ENCODE results near the gene AP3B2. TPM values are rescaled to one million over a fixed set of nuclear protein-coding genes. Genes with fewer than 3 reads are reported as not detected.

Gene AP3B2
- total and polyA plus RNA-seq, 2 of the 4 experiments (the other 2 are of a cell fraction), result 0.14 TPM; not detected in 1

- no peaks in the 10 kb centered on the region for H3K36me3 ChIP-seq (ENCODE audit: control insufficient read depth, insufficient read depth, low read length)
- no peak overlapping the region for H3K18ac ChIP-seq (ENCODE audit: low read depth, low read length)
- intact Hi-C loops (cut with micrococcal nuclease) (loop anchor here (5.0 kb wide), 1 partner anchor 43 kb away; the partner anchor contains the start of gene AP3B2), dilution Hi-C loops (cut with HindIII; ENCODE audit: low sequenced_read_pairs, unreplicated experiment) (no loop called here), in situ Hi-C loops (cut with MboI; ENCODE audit: low sequenced_read_pairs) (no loop called here)
- H3K23ac ChIP-seq (ENCODE audit: low read depth, low read length), result no peak overlapping the region
- H2AK5ac ChIP-seq (ENCODE audit: low read depth, low read length), result no peak overlapping the region
- H4K20me1 ChIP-seq (ENCODE audit: insufficient read depth, low read length), result no peaks in the 10 kb centered on the region; the same call in 1 of the 2 replicates
- no peak overlapping the region for H3K14ac ChIP-seq (replicated peaks; ENCODE audit: low read depth, low read length)
- H2AFZ ChIP-seq (replicated peaks; ENCODE audit: low read length, poor library complexity), result no peak overlapping the region
- H2BK120ac ChIP-seq (ENCODE audit: low read depth, low read length), result no peak overlapping the region
- no peak overlapping the region for H4K91ac ChIP-seq (ENCODE audit: insufficient read depth, low read depth, low read length)
- H2BK20ac ChIP-seq (ENCODE audit: low read depth, low read length), result no peak overlapping the region
- H3K9ac ChIP-seq (ENCODE audit: low read depth, low read length), result no peak overlapping the region
- no peak overlapping the region for H4K5ac ChIP-seq (ENCODE audit: low read depth, low read length)
- no peaks in the 10 kb centered on the region for H3K27me3 ChIP-seq (ENCODE audit: control insufficient read depth, insufficient read depth, low read length)
- DNase-seq, result no peak
- no peak overlapping the region for H3K4ac ChIP-seq (ENCODE audit: low read depth, low read length)
- no peak overlapping the region for H3K56ac ChIP-seq (ENCODE audit: extremely low read depth, insufficient read depth, low read length)
- no TSS peak for BruUV-seq (replicated peaks)
- H3K9me1 ChIP-seq (ENCODE audit: insufficient read depth, low read length), result no peaks in the 10 kb centered on the region
- no peak overlapping the region for H2AK9ac ChIP-seq (replicated peaks; ENCODE audit: low read depth, low read length, poor library complexity)
- POLR2A ChIA-PET (ENCODE audit: unreplicated experiment), result no interaction called here
- no peak overlapping the region for H2BK5ac ChIP-seq (ENCODE audit: low read depth, low read length, poor library complexity, severe bottlenecking)
- H3K9me3 ChIP-seq (ENCODE audit: control insufficient read depth, insufficient read depth, low read length), result no peaks in the 10 kb centered on the region
- no peak overlapping the region for H2BK15ac ChIP-seq (ENCODE audit: low read depth, low read length)
- H3K4me3 ChIP-seq (ENCODE audit: insufficient read depth, low read depth, low read length), result no peak overlapping the region
- no peak for TF ChIP-seq FOS (IDR thresholded peaks at IDR 0.05; ENCODE audit: low read depth, low read length)
- WGBS, 2 experiments (ENCODE audit: extremely low coverage in 2 of 2, insufficient read length in 1 of 2), result 50% methylated on average over 2 of the region's 5 CpGs; no CpG with 5 or more reads in 1 of the 2 experiments
- no peak for ATAC-seq (ENCODE audit: low read depth)
- no peaks in the 10 kb centered on the region for H3K4me1 ChIP-seq (ENCODE audit: control insufficient read depth, insufficient read depth, low read length)
- CTCF ChIA-PET, result no interaction called here
- no peak overlapping the region for H4K8ac ChIP-seq (ENCODE audit: low read depth in 2 of 2, low read length in 2 of 2)
- no peak overlapping the region for H3K27ac ChIP-seq (ENCODE audit: insufficient read depth, low read length)
- no peak overlapping the region for H3K4me2 ChIP-seq (ENCODE audit: low read depth, low read length)
- H3K79me1 ChIP-seq (ENCODE audit: low read depth in 1 of 2, low read length in 2 of 2), result no peaks in the 10 kb centered on the region
Measured at GRCh38 chr15:82664021-82664420, 45.7 kb downstream of the AP3B2 start.

Data from IMR-90 (cell line).